GM12878 (cell line): ENCODE results near the gene UNKL. TPM values are rescaled to one million over a fixed set of nuclear protein-coding genes. Genes with fewer than 3 reads are reported as not detected.

Experiments
- ATAC-seq: fragments of 200-7000 bp; cut with Tn5 transposase; 3 replicates; pipeline ENCODE4 v1.9.1; 2020; ENCODE audit warnings: mild to moderate bottlenecking, moderate library complexity
- BruUV-seq: library from RNA; stranded (reverse); fragments of 400-500 nt; replicated peaks from 2 replicates; lab custom pipeline; 2021; lab: Mats Ljungman, UMichigan
- CTCF ChIA-PET: fragments of 300-600 bp; sonication (Branson Sonifier 250); formaldehyde crosslinking; extraction: SDS; loops from one replicate; lab custom pipeline; 2021; ENCODE audit warnings: inconsistent platforms; lab: Yijun Ruan, JAX
- POLR2A ChIA-PET: fragments of 350-600 bp; formaldehyde crosslinking; extraction: SDS; loops from one replicate; lab custom pipeline; 2021; ENCODE audit warnings: inconsistent platforms; lab: Charles Lee
- RAD21 ChIA-PET: fragments of 300-600 bp; sonication (Branson Sonifier 250); formaldehyde crosslinking; loops from one replicate; lab custom pipeline; 2023; ENCODE audit warnings: antibody characterized with exemption; ENCODE audit not compliant: unreplicated experiment; lab: Charles Lee
- SMC1A ChIA-PET: fragments of 300-600 bp; sonication (Branson Sonifier 250); formaldehyde crosslinking; loops from one replicate; lab custom pipeline; 2023; ENCODE audit not compliant: unreplicated experiment, uncharacterized antibody; lab: Charles Lee
- DNase-seq: peaks from one replicate; pipeline ENCODE4 v3.0.0-alpha.2; 2011; ENCODE audit warnings: low read depth, low spot score
- FAIRE-seq: peaks from 3 replicates; lab custom pipeline; 2011; peaks lifted over from hg19 to GRCh38; lab: Jason Lieb, UNC
- H2AFZ ChIP-seq: 2 replicates; pipeline ENCODE4 v1.6.0; 2011; ENCODE audit warnings: low read depth, low read length, control low read depth; ENCODE audit not compliant: control insufficient read depth
- H3K27ac ChIP-seq: 2 replicates; pipeline ENCODE4 v1.5.1; 2011; ENCODE audit warnings: control low read depth; ENCODE audit not compliant: control insufficient read depth, insufficient read depth
- H3K27me3 ChIP-seq, 2 experiments: replicated peaks in 1 of 2; 2 replicates each; pipeline versions ENCODE4 v1.6.0 to v1.6.1; 2011; ENCODE audit warnings: low read length in 1 of 2; ENCODE audit not compliant: control insufficient read depth in 2 of 2, insufficient read depth in 2 of 2
- H3K36me3 ChIP-seq, 2 experiments: 2 replicates each; pipeline ENCODE4 v1.5.1; 2011; ENCODE audit warnings: low read length in 1 of 2; ENCODE audit not compliant: control insufficient read depth in 2 of 2, insufficient read depth in 2 of 2
- H3K4me1 ChIP-seq: 2 replicates; pipeline ENCODE4 v1.6.1; 2011; ENCODE audit warnings: mild to moderate bottlenecking, low read length, moderate library complexity, mixed read lengths; ENCODE audit not compliant: control insufficient read depth, insufficient read depth
- H3K4me2 ChIP-seq: 2 replicates; pipeline ENCODE4 v1.6.0; 2011; ENCODE audit warnings: control low read depth; ENCODE audit not compliant: control insufficient read depth, insufficient read depth
- H3K4me3 ChIP-seq: fragments of 200-600 bp; sonication (generic); 2 replicates; pipeline ENCODE4 v1.5.1; 2016
- H3K79me2 ChIP-seq: 2 replicates; pipeline ENCODE4 v1.6.0; 2011; ENCODE audit warnings: low read length; ENCODE audit not compliant: control insufficient read depth, insufficient read depth
- H3K9ac ChIP-seq: 2 replicates; pipeline ENCODE4 v1.8.0; 2011; ENCODE audit warnings: low read length, control low read depth, mixed read lengths; ENCODE audit not compliant: control insufficient read depth, insufficient read depth
- H3K9me3 ChIP-seq: replicated peaks from 3 replicates; pipeline ENCODE4 v1.5.1; 2011; ENCODE audit warnings: mild to moderate bottlenecking, low read length; ENCODE audit not compliant: control insufficient read depth, insufficient read depth
- H4K20me1 ChIP-seq: 2 replicates; pipeline ENCODE4 v1.6.0; 2011; ENCODE audit not compliant: control insufficient read depth, insufficient read depth
- E4F1 ChIP-seq: fragments of 450-650 bp; IDR thresholded peaks from 2 replicates; pipeline ENCODE4 v1.6.1; 2018; ENCODE audit warnings: borderline replicate concordance, mild to moderate bottlenecking; ENCODE audit not compliant: partially characterized antibody
- EED ChIP-seq: sonication (generic); IDR thresholded peaks from 2 replicates; pipeline ENCODE4 v1.6.1; 2016; ENCODE audit warnings: antibody characterized with exemption, low read depth
- MTA3 ChIP-seq: IDR thresholded peaks from 2 replicates; pipeline ENCODE4 v1.6.1; 2012; ENCODE audit warnings: low read length, inconsistent platforms, borderline replicate concordance
- NR2F1 ChIP-seq: fragments of 450-650 bp; conservative IDR thresholded peaks from 2 replicates; pipeline ENCODE4 v1.6.1; 2017; ENCODE audit warnings: mild to moderate bottlenecking
- POLR2A ChIP-seq: IDR thresholded peaks from 2 replicates; pipeline ENCODE4 v1.6.1; 2011; ENCODE audit warnings: low read depth, mild to moderate bottlenecking, low read length
- SMAD5 ChIP-seq: IDR thresholded peaks from 2 replicates; pipeline ENCODE4 v1.6.1; 2016; ENCODE audit warnings: antibody characterized with exemption, low read depth
- STAT3 ChIP-seq: IDR thresholded peaks from 2 replicates; pipeline ENCODE4 v1.6.1; 2011; ENCODE audit warnings: low read depth, low read length, improper control_type of control experiment
- ZNF384 ChIP-seq: IDR thresholded peaks from 2 replicates; pipeline ENCODE4 v1.6.1; 2012; ENCODE audit warnings: low read depth, mild to moderate bottlenecking, low read length, improper control_type of control experiment, borderline replicate concordance
- WGBS: methylation state at CpG from one replicate; pipeline ENCODE4 v1.1.6; 2016; ENCODE audit warnings: low lambda C conversion rate; ENCODE audit not compliant: insufficient replicate concordance, insufficient coverage; ENCODE audit errors: missing lambda C conversion rate; 5-methylcytosine and 5-hydroxymethylcytosine counted together
- in situ Hi-C: fragments of 300-500 bp; cut with MboI; formaldehyde crosslinking; loops from 9 replicates; pipeline ENCODE4 v1.14.3; 2018; ENCODE audit warnings: mixed read lengths
- intact Hi-C: fragments of 100-400 bp; cut with micrococcal nuclease; formaldehyde crosslinking; loops from one replicate; pipeline ENCODE4 v1.14.2; 2022; ENCODE audit not compliant: unreplicated experiment
- polyA plus RNA-seq, 11 experiments: library from polyadenylated mRNA; depleted of rRNA in 4 of 11; unstranded in 6 of 11; stranded (reverse) in 5 of 11; fragments of >200 nt; fragmentation: Nextera tagmentation in 4 of 11; fragmentation: Illumina TruSeq in 1 of 11; extraction: Ambion mirVana in 4 of 11; extraction: Trizol in 1 of 11; gene quantifications; 1 replicate in 1 of 11; 2 replicates in 10 of 11; pipeline versions ENCODE4 v1.2.1 to v1.2.3, GENCODE V29; 2011 to 2016; ENCODE audit warnings: inconsistent platforms in 2 of 11, missing spikeins in 2 of 11, low read depth in 1 of 11
- total RNA-seq, 4 experiments: library from RNA; depleted of rRNA in 3 of 4; stranded (reverse); fragments of >200 nt in 3 of 4; fragmentation: Illumina TruSeq in 1 of 4; extraction: Trizol in 1 of 4; gene quantifications; 2 replicates each; pipeline versions ENCODE4 v1.2.1 to v1.2.3, GENCODE V29; 2013 to 2021

The UNKL gene
- total and polyA plus RNA-seq, 10 of the 15 experiments (the other 5 are each of a cell fraction or from before 2014, with no cell fraction given) = 0.40 to 21.6 (median 9.1) TPM

DNA sequence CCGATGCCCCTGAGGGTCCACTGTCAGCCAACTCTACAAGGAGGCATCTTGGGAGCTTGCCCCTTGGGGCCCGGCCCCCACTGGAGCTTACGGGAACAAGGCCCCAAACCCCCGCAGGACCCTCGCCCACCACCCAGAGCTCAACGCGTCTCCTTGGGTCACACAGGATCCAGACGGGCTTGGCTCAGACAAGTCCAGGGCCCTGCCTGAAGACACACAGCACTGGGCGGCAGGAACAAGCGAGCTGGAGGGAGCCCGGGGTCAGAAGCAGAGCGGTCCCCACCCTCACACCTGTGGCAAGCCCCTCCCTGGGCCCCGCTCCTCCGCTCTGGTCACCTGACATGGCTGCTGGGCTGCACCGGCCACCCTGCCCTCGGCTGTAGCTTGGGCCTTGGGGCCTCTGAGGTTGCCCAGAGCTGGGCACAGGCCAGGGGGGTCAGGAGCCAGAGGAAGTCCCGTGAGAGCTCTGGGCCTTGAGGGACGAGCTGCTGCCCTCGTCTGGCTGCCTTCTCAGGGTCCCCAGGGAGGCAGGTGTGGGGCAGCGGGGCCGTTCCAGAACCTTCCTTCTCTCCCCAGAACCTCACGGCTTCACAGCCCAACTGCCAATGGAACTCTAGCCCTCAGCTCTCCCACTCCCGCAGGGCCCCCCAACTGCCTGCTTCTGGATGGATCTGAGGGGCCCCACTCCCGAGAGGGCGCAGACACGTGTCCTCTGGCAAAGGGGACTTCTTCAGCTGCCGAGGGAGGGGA is 29.7 kb upstream of the UNKL start, which contains the start of gene CCDC154:
TSS of gene CCDC154 (minus strand) at position 577 of the 750 bp plus-strand sequence. CDS start at position 343, 234 bp downstream.
- in situ Hi-C loops = no loop called here
- Histone ChIP-seq H4K20me1 (no peaks in the 10 kb centered on the region), H3K27ac (no peak within 1 kb of the TSS), H2AFZ (no peak within 1 kb of the TSS), H3K4me1 (no peaks in the 10 kb centered on the region), H3K36me3 (no peaks in the 10 kb centered on the region), H3K4me3 (no peak within 1 kb of the TSS), H3K79me2 (no peaks in the 10 kb centered on the region), H3K9ac (no peak within 1 kb of the TSS), H3K9me3 (no peaks in the 10 kb centered on the region), H3K4me2 (no peak within 1 kb of the TSS), H3K27me3 (no peaks in the 10 kb centered on the region)
- no TSS peak for BruUV-seq
- 59% methylated on average over 27 of the region's 27 CpGs for WGBS
- ChIA-PET CTCF (interaction anchor here (1.5 kb wide), 1 partner anchor 80 kb away, joined by 3 read pairs; no protein-coding TSS in a partner anchor), RAD21 (no interaction called here), SMC1A (no interaction called here), POLR2A (no interaction called here)
- FAIRE-seq = no peak
- no peak for DNase-seq
- intact Hi-C loops = no loop called here
- ATAC-seq = peak; percentile 12; the same call in 1 of the 3 replicates
- TF ChIP-seq ZNF384 (no peak), MTA3 (no peak), POLR2A (peak; percentile 23; the same call in 1 of the 2 replicates)

DNA sequence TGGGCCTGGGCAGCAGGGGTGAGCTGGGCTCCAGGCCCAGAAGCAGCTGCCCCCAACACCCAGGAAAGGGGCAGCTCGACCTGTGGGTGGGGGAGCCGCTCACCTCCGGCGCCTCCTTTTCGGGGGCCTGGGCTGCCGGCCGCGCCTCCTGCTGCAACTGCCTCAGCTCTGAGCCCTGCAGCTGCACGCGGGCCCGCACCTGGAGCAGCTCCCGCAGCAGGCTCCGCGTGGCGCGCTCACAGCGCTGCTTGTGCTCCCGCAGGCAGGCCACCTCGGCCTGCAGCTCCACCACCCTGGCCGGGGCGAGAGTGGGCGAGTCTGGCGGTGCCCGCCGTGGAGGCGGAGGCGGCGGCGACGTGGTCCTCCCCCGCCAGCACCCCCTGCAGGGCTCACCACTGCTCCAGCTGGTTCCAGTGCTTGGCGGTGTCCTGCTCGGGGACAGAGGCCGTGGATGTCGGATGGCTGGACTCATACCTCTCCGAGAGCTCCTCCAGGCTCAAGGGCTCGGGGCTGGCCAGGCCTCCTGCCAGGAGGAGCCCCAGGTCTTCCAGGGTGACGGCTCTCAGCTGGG is 29.0 kb upstream of the UNKL start:
- intact Hi-C loops (no loop called here), in situ Hi-C loops (no loop called here)
- H4K20me1 ChIP-seq = no peaks in the 10 kb centered on the region
- H3K4me2 ChIP-seq = no peak overlapping the region
- H3K9ac ChIP-seq = no peak overlapping the region
- ChIA-PET POLR2A (no interaction called here), CTCF (interaction anchor here (1.5 kb wide), 1 partner anchor 79 kb away, joined by 3 read pairs; no protein-coding TSS in a partner anchor), SMC1A (no interaction called here), RAD21 (no interaction called here)
- DNase-seq (no peak), ATAC-seq (no peak), FAIRE-seq (no peak)
- TF ChIP-seq SMAD5 = no peak
- no peak for TF ChIP-seq STAT3
- TF ChIP-seq NR2F1 = no peak
- no peak for TF ChIP-seq E4F1
- TF ChIP-seq EED = no peak
- H3K27me3 ChIP-seq = no peaks in the 10 kb centered on the region
- no TSS peak for BruUV-seq
- H2AFZ ChIP-seq = no peak overlapping the region
- no peaks in the 10 kb centered on the region for H3K4me1 ChIP-seq
- H3K9me3 ChIP-seq = no peaks in the 10 kb centered on the region
- WGBS = 70% methylated on average over 36 of the region's 38 CpGs
- H3K4me3 ChIP-seq = no peak overlapping the region
- H3K27ac ChIP-seq = no peak overlapping the region
- no peaks in the 10 kb centered on the region for H3K79me2 ChIP-seq
- H3K36me3 ChIP-seq = no peaks in the 10 kb centered on the region
